Activated CD8-positive, alpha-beta T cell treated with anti-CD3 and anti-CD28 coated beads for 36 hours (primary cell): ENCODE data around the gene HIGD2A. TPM values are rescaled to one million over a fixed set of nuclear protein-coding genes. Genes with fewer than 3 reads are reported as not detected.

Experiments
- ATAC-seq: fragments of 200-7000 bp; cut with Tn5 transposase; one replicate; pipeline ENCODE4 v1.10.0; 2021; ENCODE audit warnings: mild to moderate bottlenecking, moderate library complexity
- CTCF ChIA-PET: fragments of 350-600 bp; sonication (Branson Sonifier 250); formaldehyde crosslinking; loops from one replicate; lab custom pipeline; 2021; ENCODE audit warnings: antibody characterized with exemption; lab: Charles Lee
- POLR2A ChIA-PET: fragments of 350-600 bp; sonication (Branson Sonifier 250); formaldehyde crosslinking; loops from one replicate; lab custom pipeline; 2021; ENCODE audit warnings: antibody characterized with exemption; lab: Charles Lee
- DNase-seq: peaks from one replicate; pipeline ENCODE4 v3.0.0-alpha.2; 2020
- H3K27ac Mint-ChIP-seq: one replicate; pipeline ENCODE4 v1.8.0; 2021; ENCODE audit warnings: mild to moderate bottlenecking, mixed read lengths
- H3K27me3 Mint-ChIP-seq: one replicate; pipeline ENCODE4 v1.8.0; 2021; ENCODE audit warnings: mixed read lengths
- H3K36me3 Mint-ChIP-seq: one replicate; pipeline ENCODE4 v1.8.0; 2021; ENCODE audit warnings: low read depth, mixed read lengths
- H3K4me1 Mint-ChIP-seq: one replicate; pipeline ENCODE4 v1.8.0; 2021; ENCODE audit warnings: low read depth, mixed read lengths
- H3K4me3 Mint-ChIP-seq: one replicate; pipeline ENCODE4 v1.8.0; 2021; ENCODE audit warnings: mild to moderate bottlenecking, moderate library complexity, mixed read lengths
- H3K9me3 Mint-ChIP-seq: one replicate; pipeline ENCODE4 v1.8.0; 2021; ENCODE audit warnings: mixed read lengths
- intact Hi-C: fragments of 100-400 bp; cut with micrococcal nuclease; formaldehyde crosslinking; loops from one replicate; pipeline ENCODE4 v1.10.0; 2022
- total RNA-seq, 2 experiments: library from RNA; stranded (reverse); gene quantifications; one replicate each; pipeline ENCODE4 v1.2.3, GENCODE V29; 2021
- TF ChIP-seq, protein P1 (sequence below): fragments of 200-600 bp; IDR thresholded peaks from one replicate; pipeline ENCODE4 v1.8.0; 2022; ENCODE audit warnings: antibody characterized with exemption, mild to moderate bottlenecking

The HIGD2A gene
- total RNA-seq, 2 experiments from 2014 or later: 118 to 120 TPM

DNA sequence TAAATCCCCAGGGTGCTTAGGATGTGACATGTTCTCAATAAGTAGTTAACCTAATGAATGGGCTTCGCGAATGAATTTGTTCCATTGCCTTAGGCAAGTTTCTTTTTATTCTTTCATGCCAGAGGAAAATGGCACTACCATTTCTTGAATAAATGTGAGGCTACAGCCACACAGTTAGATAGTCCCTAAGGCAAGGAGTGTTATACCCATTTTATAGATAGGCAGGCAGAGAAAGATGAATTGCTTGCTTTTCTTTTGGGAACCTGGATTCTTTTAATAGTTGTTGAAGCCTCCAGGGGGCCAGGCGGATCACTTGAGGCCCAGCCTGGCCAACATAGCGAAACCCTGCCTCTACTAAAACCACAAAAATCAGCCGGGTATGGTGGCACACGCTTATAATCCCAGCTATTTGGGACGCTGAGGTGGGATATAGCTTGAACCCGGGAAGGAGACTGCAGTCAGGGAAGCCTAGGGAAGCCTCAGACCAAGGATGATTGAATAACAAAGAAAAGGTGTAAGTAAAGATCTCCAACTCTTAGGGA is 1.1 kb upstream of the HIGD2A start:
- ChIA-PET POLR2A (interaction anchor here (0.7 to 2.0 kb wide), 7 partner anchors 11 to 266 kb away, joined by 3 to 7 read pairs (median 5); partner anchors contain the start of gene ARL10), CTCF (interaction anchor here (1.3 to 2.2 kb wide), 2 partner anchors 29 to 60 kb away, joined by 4 to 5 read pairs; partner anchors contain the start of gene CLTB)
- Mint-ChIP-seq H3K4me1 (peaks cover 29% of the 10 kb centered on the region), H3K27me3 (no peaks in the 10 kb centered on the region), H3K9me3 (no peaks in the 10 kb centered on the region), H3K36me3 (peaks cover 70% of the 10 kb centered on the region), H3K4me3 (peak overlapping the region; percentile 98), H3K27ac (peak overlapping the region; percentile 99)
- DNase-seq (no peak), ATAC-seq (no peak)
- intact Hi-C loops: no loop called here
- TF ChIP-seq, protein P1, sequence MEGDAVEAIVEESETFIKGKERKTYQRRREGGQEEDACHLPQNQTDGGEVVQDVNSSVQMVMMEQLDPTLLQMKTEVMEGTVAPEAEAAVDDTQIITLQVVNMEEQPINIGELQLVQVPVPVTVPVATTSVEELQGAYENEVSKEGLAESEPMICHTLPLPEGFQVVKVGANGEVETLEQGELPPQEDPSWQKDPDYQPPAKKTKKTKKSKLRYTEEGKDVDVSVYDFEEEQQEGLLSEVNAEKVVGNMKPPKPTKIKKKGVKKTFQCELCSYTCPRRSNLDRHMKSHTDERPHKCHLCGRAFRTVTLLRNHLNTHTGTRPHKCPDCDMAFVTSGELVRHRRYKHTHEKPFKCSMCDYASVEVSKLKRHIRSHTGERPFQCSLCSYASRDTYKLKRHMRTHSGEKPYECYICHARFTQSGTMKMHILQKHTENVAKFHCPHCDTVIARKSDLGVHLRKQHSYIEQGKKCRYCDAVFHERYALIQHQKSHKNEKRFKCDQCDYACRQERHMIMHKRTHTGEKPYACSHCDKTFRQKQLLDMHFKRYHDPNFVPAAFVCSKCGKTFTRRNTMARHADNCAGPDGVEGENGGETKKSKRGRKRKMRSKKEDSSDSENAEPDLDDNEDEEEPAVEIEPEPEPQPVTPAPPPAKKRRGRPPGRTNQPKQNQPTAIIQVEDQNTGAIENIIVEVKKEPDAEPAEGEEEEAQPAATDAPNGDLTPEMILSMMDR: no peak

DNA sequence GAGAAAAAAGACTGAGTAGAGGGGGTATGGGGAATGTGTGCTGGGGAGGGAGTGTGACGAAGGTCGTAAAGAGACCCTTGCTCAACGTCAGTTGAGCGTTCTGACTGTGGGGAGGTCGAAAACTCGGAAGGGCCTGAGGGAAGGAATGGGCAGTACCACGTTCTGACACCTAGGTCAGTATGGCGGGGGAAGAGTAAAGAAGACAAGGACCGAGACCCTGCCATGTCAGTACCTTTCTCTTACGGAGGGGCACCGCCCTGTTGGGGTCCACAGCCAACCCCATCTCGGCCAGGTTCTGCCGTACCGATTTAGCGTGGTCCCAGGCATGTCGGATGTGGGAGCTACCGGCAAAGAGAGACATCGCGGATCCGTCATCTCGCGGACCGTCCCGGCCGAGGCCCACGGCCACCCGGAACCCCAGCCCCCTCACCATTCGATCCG is 528 bp upstream of the HIGD2A start:
- intact Hi-C loops: loop anchor here (1.0 to 2.0 kb wide), 2 partner anchors 27 to 61 kb away; partner anchors contain the start of genes FAF2 and KIAA1191
- peak; percentile 20 for DNase-seq
- H3K27me3 Mint-ChIP-seq: no peaks in the 10 kb centered on the region
- ATAC-seq: no peak
- TF ChIP-seq, protein P1: no peak
- H3K9me3 Mint-ChIP-seq: no peaks in the 10 kb centered on the region
- H3K4me3 Mint-ChIP-seq: peak overlapping the region; percentile 98
- H3K4me1 Mint-ChIP-seq: peaks cover 29% of the 10 kb centered on the region
- POLR2A ChIA-PET: interaction anchor here (0.8 to 2.0 kb wide), 6 partner anchors 8 to 265 kb away, joined by 3 to 7 read pairs (median 4); partner anchors contain the start of gene ARL10
- peak overlapping the region; percentile 99 for H3K27ac Mint-ChIP-seq
- CTCF ChIA-PET: no interaction called here
- peaks cover 66% of the 10 kb centered on the region for H3K36me3 Mint-ChIP-seq

DNA sequence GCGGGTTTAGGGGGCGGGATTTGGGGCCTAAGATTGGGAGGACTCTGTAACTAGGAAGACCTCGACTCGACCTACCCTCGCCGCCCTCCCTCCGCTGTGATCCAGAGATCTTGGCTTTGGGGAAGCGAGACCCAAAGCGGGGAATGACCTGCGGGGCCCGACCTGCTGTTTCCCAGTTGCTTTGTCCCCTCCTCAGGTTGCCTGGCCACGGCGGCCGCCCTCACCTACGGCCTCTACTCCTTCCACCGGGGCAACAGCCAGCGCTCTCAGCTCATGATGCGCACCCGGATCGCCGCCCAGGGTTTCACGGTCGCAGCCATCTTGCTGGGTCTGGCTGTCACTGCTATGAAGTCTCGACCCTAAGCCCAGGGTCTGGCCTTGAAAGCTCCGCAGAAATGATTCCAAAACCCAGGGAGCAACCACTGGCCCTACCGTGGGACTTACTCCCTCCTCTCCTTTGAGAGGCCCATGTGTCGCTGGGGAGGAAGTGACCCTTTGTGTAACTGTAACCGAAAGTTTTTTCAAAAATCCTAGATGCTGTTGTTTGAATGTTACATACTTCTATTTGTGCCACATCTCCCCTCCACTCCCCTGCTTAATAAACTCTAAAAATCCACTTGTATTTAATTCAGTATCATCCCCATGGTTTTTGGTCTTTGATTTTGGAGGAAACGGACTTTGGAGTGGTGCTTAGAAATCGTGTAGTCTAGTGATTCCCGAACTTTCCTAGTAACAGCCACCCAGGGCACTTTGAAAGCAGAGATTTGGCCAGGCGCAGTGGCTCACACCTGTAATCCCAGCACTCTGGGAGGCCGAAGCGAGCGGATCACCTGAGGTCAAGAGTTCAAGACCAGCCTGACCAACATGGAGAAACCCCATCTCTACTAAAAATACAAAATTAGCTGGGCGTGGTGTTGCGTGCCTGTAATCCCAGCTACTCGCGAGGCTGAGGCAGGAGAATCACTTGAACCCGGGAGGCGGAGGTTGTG is 878 bp downstream of the HIGD2A start:
- ATAC-seq (peak; percentile 46), DNase-seq (no peak)
- Mint-ChIP-seq H3K27ac (peak overlapping the region; percentile 99), H3K4me1 (peaks cover 29% of the 10 kb centered on the region), H3K36me3 (peaks cover 58% of the 10 kb centered on the region), H3K4me3 (peak overlapping the region; percentile 98), H3K9me3 (no peaks in the 10 kb centered on the region), H3K27me3 (no peaks in the 10 kb centered on the region)
- intact Hi-C loops: loop anchor here (1.0 to 2.0 kb wide), 2 partner anchors 59 to 148 kb away; partner anchors contain the start of genes FAF2 and RNF44
- POLR2A ChIA-PET: interaction anchor here (0.6 to 2.6 kb wide), 6 partner anchors 10 to 149 kb away, joined by 3 to 10 read pairs (median 5); partner anchors contain the start of genes ARL10 and KIAA1191
- TF ChIP-seq, protein P1: no peak
- CTCF ChIA-PET: no interaction called here

DNA sequence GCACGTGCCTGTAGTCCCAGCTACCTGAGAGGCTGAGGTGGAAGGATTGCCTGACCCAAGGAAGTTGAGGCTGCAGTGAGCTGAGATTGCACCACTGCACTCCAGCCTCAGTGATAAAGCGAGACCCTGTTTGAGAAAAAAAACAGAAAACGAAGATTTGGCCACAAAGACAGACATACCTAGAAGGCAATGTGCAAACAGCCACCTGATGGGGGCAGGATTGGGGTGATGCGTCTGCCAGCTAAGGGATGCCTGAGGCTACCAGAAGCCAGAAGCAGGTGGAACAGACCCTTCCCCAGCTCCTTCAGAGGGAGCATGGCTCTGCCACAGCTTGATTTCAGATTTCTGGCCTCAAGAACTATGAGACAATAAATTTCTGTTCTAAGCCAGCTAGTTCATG is 2.9 kb downstream of the HIGD2A start:
- no peaks in the 10 kb centered on the region for H3K9me3 Mint-ChIP-seq
- H3K27ac Mint-ChIP-seq: no peak overlapping the region
- no peaks in the 10 kb centered on the region for H3K27me3 Mint-ChIP-seq
- TF ChIP-seq, protein P1: no peak
- H3K36me3 Mint-ChIP-seq: peaks cover 39% of the 10 kb centered on the region
- ChIA-PET POLR2A (interaction anchor here (2.6 kb wide), 1 partner anchor 29 kb away, joined by 10 read pairs; the partner anchor contains the start of gene KIAA1191), CTCF (interaction anchor here (1.5 kb wide), 1 partner anchor 56 kb away, joined by 3 read pairs; no protein-coding TSS in a partner anchor)
- H3K4me1 Mint-ChIP-seq: peaks cover 13% of the 10 kb centered on the region
- DNase-seq (no peak), ATAC-seq (no peak)
- no peak overlapping the region for H3K4me3 Mint-ChIP-seq
- intact Hi-C loops: no loop called here
